GM12878 (cell line): ENCODE data around the gene FBXL7. TPM values are rescaled to one million over a fixed set of nuclear protein-coding genes. Genes with fewer than 3 reads are reported as not detected.

Experiments
- ATAC-seq: fragments of 200-7000 bp; cut with Tn5 transposase; 3 replicates; pipeline ENCODE4 v1.9.1; 2020; ENCODE audit warnings: mild to moderate bottlenecking, moderate library complexity
- BruUV-seq: library from RNA; stranded (reverse); fragments of 400-500 nt; replicated peaks from 2 replicates; lab custom pipeline; 2021; lab: Mats Ljungman, UMichigan
- CTCF ChIA-PET: fragments of 300-600 bp; sonication (Branson Sonifier 250); formaldehyde crosslinking; extraction: SDS; loops from one replicate; lab custom pipeline; 2021; ENCODE audit warnings: inconsistent platforms; lab: Yijun Ruan, JAX
- POLR2A ChIA-PET: fragments of 350-600 bp; formaldehyde crosslinking; extraction: SDS; loops from one replicate; lab custom pipeline; 2021; ENCODE audit warnings: inconsistent platforms; lab: Charles Lee
- RAD21 ChIA-PET: fragments of 300-600 bp; sonication (Branson Sonifier 250); formaldehyde crosslinking; loops from one replicate; lab custom pipeline; 2023; ENCODE audit warnings: antibody characterized with exemption; ENCODE audit not compliant: unreplicated experiment; lab: Charles Lee
- SMC1A ChIA-PET: fragments of 300-600 bp; sonication (Branson Sonifier 250); formaldehyde crosslinking; loops from one replicate; lab custom pipeline; 2023; ENCODE audit not compliant: unreplicated experiment, uncharacterized antibody; lab: Charles Lee
- DNase-seq: peaks from one replicate; pipeline ENCODE4 v3.0.0-alpha.2; 2011; ENCODE audit warnings: low read depth, low spot score
- FAIRE-seq: peaks from 3 replicates; lab custom pipeline; 2011; peaks lifted over from hg19 to GRCh38; lab: Jason Lieb, UNC
- H2AFZ ChIP-seq: 2 replicates; pipeline ENCODE4 v1.6.0; 2011; ENCODE audit warnings: low read depth, low read length, control low read depth; ENCODE audit not compliant: control insufficient read depth
- H3K27ac ChIP-seq: 2 replicates; pipeline ENCODE4 v1.5.1; 2011; ENCODE audit warnings: control low read depth; ENCODE audit not compliant: control insufficient read depth, insufficient read depth
- H3K27me3 ChIP-seq, 2 experiments: replicated peaks in 1 of 2; 2 replicates each; pipeline versions ENCODE4 v1.6.0 to v1.6.1; 2011; ENCODE audit warnings: low read length in 1 of 2; ENCODE audit not compliant: control insufficient read depth in 2 of 2, insufficient read depth in 2 of 2
- H3K36me3 ChIP-seq, 2 experiments: 2 replicates each; pipeline ENCODE4 v1.5.1; 2011; ENCODE audit warnings: low read length in 1 of 2; ENCODE audit not compliant: control insufficient read depth in 2 of 2, insufficient read depth in 2 of 2
- H3K4me1 ChIP-seq: 2 replicates; pipeline ENCODE4 v1.6.1; 2011; ENCODE audit warnings: mild to moderate bottlenecking, low read length, moderate library complexity, mixed read lengths; ENCODE audit not compliant: control insufficient read depth, insufficient read depth
- H3K4me2 ChIP-seq: 2 replicates; pipeline ENCODE4 v1.6.0; 2011; ENCODE audit warnings: control low read depth; ENCODE audit not compliant: control insufficient read depth, insufficient read depth
- H3K4me3 ChIP-seq: fragments of 200-600 bp; sonication (generic); 2 replicates; pipeline ENCODE4 v1.5.1; 2016
- H3K79me2 ChIP-seq: 2 replicates; pipeline ENCODE4 v1.6.0; 2011; ENCODE audit warnings: low read length; ENCODE audit not compliant: control insufficient read depth, insufficient read depth
- H3K9ac ChIP-seq: 2 replicates; pipeline ENCODE4 v1.8.0; 2011; ENCODE audit warnings: low read length, control low read depth, mixed read lengths; ENCODE audit not compliant: control insufficient read depth, insufficient read depth
- H3K9me3 ChIP-seq: replicated peaks from 3 replicates; pipeline ENCODE4 v1.5.1; 2011; ENCODE audit warnings: mild to moderate bottlenecking, low read length; ENCODE audit not compliant: control insufficient read depth, insufficient read depth
- H4K20me1 ChIP-seq: 2 replicates; pipeline ENCODE4 v1.6.0; 2011; ENCODE audit not compliant: control insufficient read depth, insufficient read depth
- BACH1 ChIP-seq: fragments of 450-650 bp; IDR thresholded peaks from 2 replicates; pipeline ENCODE4 v1.6.1; 2017; ENCODE audit warnings: mild to moderate bottlenecking, borderline replicate concordance
- ETV6 ChIP-seq, 2 experiments: fragments of 450-650 bp in 1 of 2; IDR thresholded peaks in 1 of 2; conservative IDR thresholded peaks in 1 of 2; 2 replicates each; pipeline ENCODE4 v1.6.1; 2014; ENCODE audit warnings: antibody characterized with exemption in 1 of 2, borderline replicate concordance in 1 of 2, low read depth in 1 of 2, mild to moderate bottlenecking in 1 of 2, moderate library complexity in 1 of 2
- FOS ChIP-seq: IDR thresholded peaks from 3 replicates; pipeline ENCODE4 v1.6.1; 2011; ENCODE audit warnings: borderline replicate concordance; ENCODE audit not compliant: insufficient read length; ENCODE audit errors: extremely low read depth
- JUNB ChIP-seq: IDR thresholded peaks from 2 replicates; pipeline ENCODE4 v1.6.1; 2016; ENCODE audit warnings: antibody characterized with exemption, mild to moderate bottlenecking
- MXI1 ChIP-seq: fragments of 150-350 bp; IDR thresholded peaks from 2 replicates; pipeline ENCODE4 v1.6.1; 2011; ENCODE audit warnings: low read depth, mild to moderate bottlenecking, inconsistent platforms, low read length, improper control_type of control experiment
- NBN ChIP-seq: fragments of 450-650 bp; IDR thresholded peaks from 2 replicates; pipeline ENCODE4 v1.6.1; 2016
- POLR2AphosphoS2 ChIP-seq: IDR thresholded peaks from 2 replicates; pipeline ENCODE4 v1.6.1; 2011; ENCODE audit warnings: low read depth, mild to moderate bottlenecking, low read length, improper control_type of control experiment, moderate library complexity
- POLR2AphosphoS5 ChIP-seq: IDR thresholded peaks from 2 replicates; pipeline ENCODE4 v1.6.1; 2011; ENCODE audit warnings: mild to moderate bottlenecking, low read length, inconsistent platforms
- RFX5 ChIP-seq: IDR thresholded peaks from 2 replicates; pipeline ENCODE4 v1.6.1; 2011; ENCODE audit warnings: low read depth, low read length, improper control_type of control experiment
- RUNX3 ChIP-seq: IDR thresholded peaks from 2 replicates; pipeline ENCODE4 v1.6.1; 2012; ENCODE audit warnings: low read length, inconsistent platforms
- STAT1 ChIP-seq: fragments of 450-650 bp; conservative IDR thresholded peaks from 2 replicates; pipeline ENCODE4 v1.6.1; 2014; ENCODE audit warnings: antibody characterized with exemption, mild to moderate bottlenecking
- TCF3 ChIP-seq: IDR thresholded peaks from 2 replicates; pipeline ENCODE4 v1.6.1; 2012; ENCODE audit warnings: low read depth, mild to moderate bottlenecking, low read length, borderline replicate concordance; ENCODE audit not compliant: insufficient read depth
- USF1 ChIP-seq: IDR thresholded peaks from 2 replicates; pipeline ENCODE4 v1.6.1; 2011; ENCODE audit warnings: borderline replicate concordance, low read depth, mild to moderate bottlenecking, moderate library complexity, mixed read lengths, low read length; ENCODE audit not compliant: insufficient read depth; ENCODE audit errors: extremely low read length
- YBX1 ChIP-seq: fragments of 450-650 bp; IDR thresholded peaks from 2 replicates; pipeline ENCODE4 v1.6.1; 2016; ENCODE audit warnings: antibody characterized with exemption
- ZNF207 ChIP-seq: fragments of 450-650 bp; IDR thresholded peaks from 2 replicates; pipeline ENCODE4 v1.6.1; 2014; ENCODE audit warnings: antibody characterized with exemption, mild to moderate bottlenecking, borderline replicate concordance
- ZNF274 ChIP-seq: IDR thresholded peaks from one replicate; pipeline ENCODE4 v1.8.0; 2011; ENCODE audit not compliant: insufficient read length, insufficient read depth
- WGBS: methylation state at CpG from one replicate; pipeline ENCODE4 v1.1.6; 2016; ENCODE audit warnings: low lambda C conversion rate; ENCODE audit not compliant: insufficient replicate concordance, insufficient coverage; ENCODE audit errors: missing lambda C conversion rate; 5-methylcytosine and 5-hydroxymethylcytosine counted together
- in situ Hi-C: fragments of 300-500 bp; cut with MboI; formaldehyde crosslinking; loops from 9 replicates; pipeline ENCODE4 v1.14.3; 2018; ENCODE audit warnings: mixed read lengths
- intact Hi-C: fragments of 100-400 bp; cut with micrococcal nuclease; formaldehyde crosslinking; loops from one replicate; pipeline ENCODE4 v1.14.2; 2022; ENCODE audit not compliant: unreplicated experiment
- polyA plus RNA-seq, 11 experiments: library from polyadenylated mRNA; depleted of rRNA in 4 of 11; unstranded in 6 of 11; stranded (reverse) in 5 of 11; fragments of >200 nt; fragmentation: Nextera tagmentation in 4 of 11; fragmentation: Illumina TruSeq in 1 of 11; extraction: Ambion mirVana in 4 of 11; extraction: Trizol in 1 of 11; gene quantifications; 1 replicate in 1 of 11; 2 replicates in 10 of 11; pipeline versions ENCODE4 v1.2.1 to v1.2.3, GENCODE V29; 2011 to 2016; ENCODE audit warnings: inconsistent platforms in 2 of 11, missing spikeins in 2 of 11, low read depth in 1 of 11
- total RNA-seq, 4 experiments: library from RNA; depleted of rRNA in 3 of 4; stranded (reverse); fragments of >200 nt in 3 of 4; fragmentation: Illumina TruSeq in 1 of 4; extraction: Trizol in 1 of 4; gene quantifications; 2 replicates each; pipeline versions ENCODE4 v1.2.1 to v1.2.3, GENCODE V29; 2013 to 2021
- TF ChIP-seq, protein P1 (sequence below): fragments of 450-650 bp; IDR thresholded peaks from 2 replicates; pipeline ENCODE4 v1.6.1; 2017; ENCODE audit warnings: mild to moderate bottlenecking
- TF ChIP-seq, protein P2 (sequence below): fragments of 450-650 bp; formaldehyde crosslinking; IDR thresholded peaks from 2 replicates; pipeline ENCODE4 v1.5.0; 2022; ENCODE audit warnings: mild to moderate bottlenecking, missing genetic modification characterization

FBXL7 gene
- total and polyA plus RNA-seq, 10 of the 15 experiments (the other 5 are each of a cell fraction or from before 2014, with no cell fraction given) = 0.03 to 0.44 (median 0.16) TPM

GRCh38 chr5:15798006-15798405, 298.0 kb downstream of the FBXL7 start:
- in situ Hi-C loops (no loop called here), intact Hi-C loops (no loop called here)
- ATAC-seq = no peak
- ChIA-PET CTCF (no interaction called here), SMC1A (no interaction called here), RAD21 (no interaction called here)
- Histone ChIP-seq H3K4me1 (no peaks in the 10 kb centered on the region), H3K27ac (no peak overlapping the region), H4K20me1 (no peaks in the 10 kb centered on the region)
- TF ChIP-seq NBN (no peak), ETV6 (conservative IDR thresholded peaks at IDR 0.05 in 1 of 2, IDR thresholded peaks at IDR 0.05 in 1 of 2; ENCODE audit: borderline replicate concordance in 1 of 2, low read depth in 1 of 2) (no peak), STAT1 (no peak), JUNB (no peak), POLR2AphosphoS2 (no peak), RFX5 (no peak), BACH1 (no peak), ZNF274 (no peak), RUNX3 (no peak), MXI1 (no peak), USF1 (no peak), FOS (no peak), ZNF207 (no peak), POLR2AphosphoS5 (no peak), TCF3 (no peak), YBX1 (no peak)
- TF ChIP-seq, protein P1, sequence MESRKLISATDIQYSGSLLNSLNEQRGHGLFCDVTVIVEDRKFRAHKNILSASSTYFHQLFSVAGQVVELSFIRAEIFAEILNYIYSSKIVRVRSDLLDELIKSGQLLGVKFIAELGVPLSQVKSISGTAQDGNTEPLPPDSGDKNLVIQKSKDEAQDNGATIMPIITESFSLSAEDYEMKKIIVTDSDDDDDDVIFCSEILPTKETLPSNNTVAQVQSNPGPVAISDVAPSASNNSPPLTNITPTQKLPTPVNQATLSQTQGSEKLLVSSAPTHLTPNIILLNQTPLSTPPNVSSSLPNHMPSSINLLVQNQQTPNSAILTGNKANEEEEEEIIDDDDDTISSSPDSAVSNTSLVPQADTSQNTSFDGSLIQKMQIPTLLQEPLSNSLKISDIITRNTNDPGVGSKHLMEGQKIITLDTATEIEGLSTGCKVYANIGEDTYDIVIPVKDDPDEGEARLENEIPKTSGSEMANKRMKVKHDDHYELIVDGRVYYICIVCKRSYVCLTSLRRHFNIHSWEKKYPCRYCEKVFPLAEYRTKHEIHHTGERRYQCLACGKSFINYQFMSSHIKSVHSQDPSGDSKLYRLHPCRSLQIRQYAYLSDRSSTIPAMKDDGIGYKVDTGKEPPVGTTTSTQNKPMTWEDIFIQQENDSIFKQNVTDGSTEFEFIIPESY = no peak
- TF ChIP-seq, protein P2, sequence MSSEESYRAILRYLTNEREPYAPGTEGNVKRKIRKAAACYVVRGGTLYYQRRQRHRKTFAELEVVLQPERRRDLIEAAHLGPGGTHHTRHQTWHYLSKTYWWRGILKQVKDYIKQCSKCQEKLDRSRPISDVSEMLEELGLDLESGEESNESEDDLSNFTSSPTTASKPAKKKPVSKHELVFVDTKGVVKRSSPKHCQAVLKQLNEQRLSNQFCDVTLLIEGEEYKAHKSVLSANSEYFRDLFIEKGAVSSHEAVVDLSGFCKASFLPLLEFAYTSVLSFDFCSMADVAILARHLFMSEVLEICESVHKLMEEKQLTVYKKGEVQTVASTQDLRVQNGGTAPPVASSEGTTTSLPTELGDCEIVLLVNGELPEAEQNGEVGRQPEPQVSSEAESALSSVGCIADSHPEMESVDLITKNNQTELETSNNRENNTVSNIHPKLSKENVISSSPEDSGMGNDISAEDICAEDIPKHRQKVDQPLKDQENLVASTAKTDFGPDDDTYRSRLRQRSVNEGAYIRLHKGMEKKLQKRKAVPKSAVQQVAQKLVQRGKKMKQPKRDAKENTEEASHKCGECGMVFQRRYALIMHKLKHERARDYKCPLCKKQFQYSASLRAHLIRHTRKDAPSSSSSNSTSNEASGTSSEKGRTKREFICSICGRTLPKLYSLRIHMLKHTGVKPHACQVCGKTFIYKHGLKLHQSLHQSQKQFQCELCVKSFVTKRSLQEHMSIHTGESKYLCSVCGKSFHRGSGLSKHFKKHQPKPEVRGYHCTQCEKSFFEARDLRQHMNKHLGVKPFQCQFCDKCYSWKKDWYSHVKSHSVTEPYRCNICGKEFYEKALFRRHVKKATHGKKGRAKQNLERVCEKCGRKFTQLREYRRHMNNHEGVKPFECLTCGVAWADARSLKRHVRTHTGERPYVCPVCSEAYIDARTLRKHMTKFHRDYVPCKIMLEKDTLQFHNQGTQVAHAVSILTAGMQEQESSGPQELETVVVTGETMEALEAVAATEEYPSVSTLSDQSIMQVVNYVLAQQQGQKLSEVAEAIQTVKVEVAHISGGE (CRISPR knock-in tag) = no peak
- TF ChIP-seq, all 136 proteins: peak for 0
- Histone ChIP-seq H3K27me3 (no peaks in the 10 kb centered on the region), H3K9ac (no peak overlapping the region), H3K4me2 (no peak overlapping the region), H3K36me3 (no peaks in the 10 kb centered on the region), H3K79me2 (no peaks in the 10 kb centered on the region), H2AFZ (no peak overlapping the region), H3K9me3 (no peaks in the 10 kb centered on the region), H3K4me3 (no peak overlapping the region)
- BruUV-seq = no TSS peak
- FAIRE-seq (no peak), DNase-seq (no peak)
- WGBS = 11% methylated on average over 3 of the region's 3 CpGs
- POLR2A ChIA-PET = no interaction called here
